GM18870 (cell line): ENCODE measurements around the gene PRKCE.

ENCODE experiments used
- ATAC-seq: cut with Tn5 transposase; IDR thresholded peaks from one replicate; pipeline ENCODE4 v1.9.1; 2021; ENCODE audit warnings: moderate library complexity; ENCODE audit not compliant: unreplicated experiment

The PRKCE gene

DNA sequence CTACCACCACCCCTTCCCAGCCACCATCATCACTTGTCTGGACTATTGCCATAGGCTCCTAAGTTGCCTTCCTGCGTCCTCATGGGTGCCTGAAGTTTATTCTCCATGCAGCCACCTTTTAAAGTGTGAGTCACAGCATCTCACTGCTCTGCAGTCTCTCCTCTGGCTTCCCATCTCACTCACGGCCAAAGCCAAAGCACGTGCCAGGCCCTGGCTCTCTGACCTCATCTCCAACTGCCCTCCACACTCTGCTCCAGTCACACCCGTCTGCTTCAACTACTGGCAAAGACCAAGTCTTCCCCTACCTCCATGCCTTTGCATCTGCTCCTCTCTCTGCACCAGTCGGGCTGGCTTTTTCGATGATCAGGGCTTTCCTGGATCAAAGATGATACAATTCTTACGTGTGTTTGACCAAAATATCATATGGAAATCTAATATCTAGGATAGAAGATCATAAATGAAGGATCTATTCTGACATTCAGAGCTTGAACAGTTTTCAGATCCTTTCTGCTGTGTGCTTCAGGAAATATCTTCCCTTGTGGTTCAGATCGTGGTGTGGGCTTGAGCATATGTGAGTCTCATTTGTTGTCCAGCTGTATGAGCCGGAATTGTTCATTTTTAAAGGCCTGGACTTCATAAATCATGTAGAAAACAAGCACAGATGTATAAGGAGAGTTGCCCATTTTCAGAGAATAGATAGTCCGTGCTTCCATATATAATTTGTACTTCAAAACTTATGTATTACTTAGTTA lies 175.6 kb downstream of the PRKCE start:
- ATAC-seq: no peak

DNA sequence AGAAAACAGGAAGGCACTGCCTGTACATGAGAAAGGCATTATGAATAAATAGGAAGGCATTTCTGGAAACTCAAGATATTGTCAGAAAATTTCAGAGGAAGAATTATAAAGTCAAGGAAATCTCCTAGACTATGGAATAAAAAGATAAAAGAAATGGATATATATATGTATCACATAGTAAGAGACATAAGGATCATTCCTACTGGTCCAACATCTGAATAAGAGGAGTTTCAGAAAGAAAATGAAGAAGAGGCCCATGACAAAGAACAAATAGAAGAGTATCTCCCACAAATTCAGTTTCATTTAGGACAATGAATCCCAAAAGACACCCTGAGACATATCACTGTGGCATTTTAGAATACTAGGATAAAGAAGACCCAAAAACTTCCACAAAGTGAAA lies 178.8 kb downstream of the PRKCE start:
- ATAC-seq: no peak

DNA sequence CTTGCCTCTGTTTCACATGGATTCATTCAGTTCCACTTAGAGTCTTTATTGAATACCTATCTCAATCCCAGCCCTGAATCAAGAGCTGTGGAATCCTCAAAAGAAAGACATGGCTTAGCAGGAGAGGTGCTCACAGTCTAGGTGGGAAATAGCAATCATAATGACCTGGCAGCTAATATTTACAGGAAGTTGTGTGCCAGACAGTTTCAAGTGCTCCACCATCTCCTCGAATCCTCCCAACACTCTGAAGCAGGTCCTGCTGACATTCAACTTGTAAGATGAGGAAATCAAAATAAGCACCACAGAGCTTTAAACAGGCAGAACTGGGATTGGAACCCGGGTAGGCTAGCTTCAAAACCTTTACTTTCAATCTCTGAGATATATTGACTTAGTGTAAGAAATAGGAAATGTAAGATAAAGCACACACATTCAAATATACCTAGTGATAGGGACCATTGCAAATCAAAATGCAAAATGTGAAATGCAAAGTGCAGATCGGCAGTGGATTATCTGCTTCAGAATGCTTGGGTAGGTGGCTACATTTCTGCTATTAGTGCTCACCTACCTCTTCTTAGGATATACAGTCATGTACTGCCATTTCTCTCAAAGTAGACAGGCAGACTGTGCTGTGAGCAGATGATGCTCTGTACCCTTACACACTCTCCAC lies 182.0 kb downstream of the PRKCE start:
- ATAC-seq: peak; percentile 13

DNA sequence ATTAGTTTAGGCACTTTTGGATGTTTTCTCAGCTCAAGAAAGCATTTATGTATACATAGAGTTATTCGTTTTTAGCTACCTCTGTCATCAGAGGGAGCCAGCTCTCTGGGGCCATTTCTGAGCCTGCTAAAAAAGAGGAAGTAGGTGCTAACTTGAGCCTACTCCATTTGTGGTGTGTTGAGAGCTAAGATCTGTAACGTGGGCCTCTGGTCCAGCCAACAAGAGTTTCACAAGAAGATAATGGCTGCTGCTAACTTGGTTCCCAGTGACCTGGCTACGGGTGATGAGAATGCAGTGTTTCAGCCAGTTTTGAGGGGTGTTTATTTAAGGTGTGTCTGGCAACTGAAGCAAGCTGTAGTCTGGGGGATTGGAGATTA lies 182.5 kb downstream of the PRKCE start:
- ATAC-seq: peak; percentile 65

DNA sequence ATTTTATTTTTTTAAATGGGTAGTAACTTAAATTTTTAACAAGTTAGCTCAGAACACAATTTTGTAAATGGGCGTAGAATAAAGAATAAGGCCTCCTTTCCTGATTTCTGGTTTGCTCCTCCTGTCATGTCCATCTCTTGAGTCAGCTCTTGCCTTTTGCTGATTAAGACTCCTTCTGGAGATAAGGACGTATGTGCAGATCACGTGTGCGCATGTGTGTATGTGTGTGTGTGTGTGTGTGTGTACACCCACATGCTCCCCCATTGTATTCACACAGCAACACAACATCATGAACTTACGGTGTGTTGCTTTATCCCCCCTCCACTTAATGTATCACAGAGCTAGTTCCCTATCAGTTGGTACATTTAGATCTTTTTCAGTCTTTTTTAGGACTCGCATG lies 182.9 kb downstream of the PRKCE start:
- no peak for ATAC-seq

DNA sequence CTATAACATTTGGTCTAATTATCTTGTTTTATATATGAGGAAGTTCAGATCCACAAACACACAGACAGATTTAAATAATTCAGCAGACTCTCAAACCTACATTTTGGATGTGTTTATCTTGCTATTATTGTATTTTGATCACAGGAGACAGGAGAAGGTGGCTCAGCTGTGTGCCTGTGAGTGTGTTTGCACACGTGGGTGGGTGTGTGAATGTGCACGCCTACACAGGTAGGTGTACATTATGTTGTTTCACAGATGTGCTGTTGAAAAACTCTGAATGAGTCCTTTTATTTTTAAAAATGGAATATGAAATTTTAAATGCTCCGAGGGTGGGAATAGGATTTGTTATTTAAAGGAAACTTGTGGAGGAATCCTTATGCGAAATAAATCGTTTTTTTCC lies 183.4 kb downstream of the PRKCE start:
- ATAC-seq: no peak

DNA sequence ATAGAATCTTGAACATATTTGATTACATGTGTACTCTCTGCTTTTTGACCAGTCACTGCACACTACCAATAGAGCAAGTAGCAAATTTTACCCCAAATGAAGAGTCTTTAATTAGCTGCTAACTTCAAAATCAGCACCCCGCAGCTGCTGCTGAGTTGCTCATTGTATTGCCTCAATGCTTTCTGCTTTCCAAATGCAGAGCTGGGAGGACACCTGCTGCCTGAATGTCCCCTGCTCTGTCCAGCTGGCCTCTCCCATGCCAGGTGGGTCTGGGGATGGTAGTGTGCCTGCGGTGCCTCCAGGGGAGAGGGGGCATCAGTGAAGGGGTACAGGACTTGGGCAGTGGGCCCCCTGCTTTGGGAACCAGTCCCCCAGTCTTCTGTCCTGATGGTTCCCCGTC lies 184.8 kb downstream of the PRKCE start:
- no peak for ATAC-seq

DNA sequence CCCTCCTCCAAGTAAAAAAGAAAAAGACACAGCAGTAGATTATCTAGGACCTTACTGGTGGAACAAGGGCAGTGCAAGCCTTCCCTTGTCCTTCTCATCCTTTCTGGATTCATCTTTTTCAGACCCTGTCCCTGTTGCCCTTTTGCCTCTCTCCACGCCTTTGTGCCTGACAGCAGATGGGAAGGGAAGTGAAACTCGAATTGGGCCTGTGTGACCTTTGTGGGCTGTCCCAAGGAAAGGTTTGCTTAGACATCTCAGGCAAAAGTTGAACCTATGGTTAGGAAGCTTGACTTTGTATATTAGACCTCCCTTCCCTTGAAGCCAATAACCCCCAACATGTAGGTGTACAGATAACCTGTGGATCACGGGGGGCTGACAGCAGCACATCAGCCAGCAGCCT lies 185.3 kb downstream of the PRKCE start:
- no peak for ATAC-seq

DNA sequence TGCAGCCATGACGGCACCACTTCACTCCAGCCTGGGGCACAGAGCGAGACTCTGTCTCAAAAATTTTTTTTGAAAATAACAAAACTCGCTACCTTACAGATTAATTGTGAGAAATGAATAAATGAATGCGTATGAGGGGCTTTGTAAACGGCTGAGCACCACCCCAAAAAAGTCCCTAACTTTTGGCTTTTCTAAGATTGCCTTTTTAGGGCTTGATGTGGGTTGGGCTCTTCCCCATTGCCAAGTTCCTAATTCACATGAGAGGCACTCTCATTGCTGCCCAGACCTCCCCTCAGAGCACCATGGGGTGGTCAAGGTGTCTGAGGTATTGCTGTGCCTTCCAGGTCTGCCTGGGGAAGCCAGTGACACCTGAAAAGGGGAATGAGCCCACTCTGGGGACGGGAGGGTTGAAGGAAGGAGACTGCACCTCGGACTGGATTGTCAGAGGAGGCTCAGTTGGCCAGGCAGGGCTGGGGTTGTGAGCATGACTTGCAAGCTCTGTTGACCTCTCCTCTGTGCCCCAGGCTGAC lies 186.4 kb downstream of the PRKCE start:
- ATAC-seq: no peak

DNA sequence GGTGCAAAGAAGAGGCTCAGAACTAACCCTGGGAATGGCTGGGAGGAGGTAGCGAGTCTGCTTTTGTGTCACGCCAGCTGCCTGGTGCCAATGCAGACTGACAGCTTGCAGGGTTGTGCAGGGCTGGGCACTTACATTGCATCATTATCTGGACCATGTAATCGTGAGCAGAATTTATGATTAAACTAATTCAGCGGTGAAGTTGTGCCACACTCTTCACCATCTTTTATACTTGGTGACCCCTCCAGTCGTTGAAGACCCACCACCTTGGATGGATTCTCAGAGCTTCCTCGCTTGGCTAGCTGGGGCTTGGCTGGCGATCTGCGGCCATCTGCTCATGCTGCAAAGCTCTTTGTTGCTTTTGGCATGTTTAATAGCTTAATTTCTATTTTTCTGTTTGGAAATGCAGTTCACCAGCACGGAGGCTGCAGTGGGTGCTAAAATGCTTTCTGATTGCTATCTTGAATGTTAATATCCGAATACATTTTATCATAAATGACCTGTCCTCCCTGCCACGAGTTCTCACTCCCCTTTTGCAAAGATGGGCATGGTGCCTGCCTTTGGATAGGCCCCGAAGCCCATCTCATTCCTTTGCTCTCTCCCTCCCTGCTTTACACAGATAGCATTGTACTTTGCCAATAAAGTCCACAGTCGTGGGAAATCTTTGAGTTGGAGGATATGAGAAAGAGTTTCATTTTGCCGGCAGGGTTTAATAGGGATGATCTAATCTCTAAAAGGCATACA lies 188.2 kb downstream of the PRKCE start:
- ATAC-seq: no peak

DNA sequence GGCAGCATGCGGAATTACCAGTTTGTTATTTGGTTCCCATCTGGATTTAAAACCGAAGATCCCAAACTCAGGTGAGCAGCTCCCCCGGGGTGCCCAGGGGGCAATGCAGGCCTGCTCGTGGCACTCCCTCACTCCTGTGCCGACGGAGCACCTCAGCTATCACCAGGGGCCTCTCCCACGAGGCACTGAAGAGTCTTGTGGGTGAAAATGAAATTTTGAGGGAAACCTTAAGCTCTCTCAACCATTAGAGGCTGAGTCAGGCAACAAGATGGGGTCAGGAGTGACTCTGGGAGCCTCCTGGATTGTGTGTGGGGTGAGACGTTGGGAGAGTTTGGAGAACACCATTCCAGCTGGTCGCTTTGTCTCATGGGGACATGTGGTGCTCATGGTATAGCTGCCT lies 189.0 kb downstream of the PRKCE start:
- no peak for ATAC-seq

DNA sequence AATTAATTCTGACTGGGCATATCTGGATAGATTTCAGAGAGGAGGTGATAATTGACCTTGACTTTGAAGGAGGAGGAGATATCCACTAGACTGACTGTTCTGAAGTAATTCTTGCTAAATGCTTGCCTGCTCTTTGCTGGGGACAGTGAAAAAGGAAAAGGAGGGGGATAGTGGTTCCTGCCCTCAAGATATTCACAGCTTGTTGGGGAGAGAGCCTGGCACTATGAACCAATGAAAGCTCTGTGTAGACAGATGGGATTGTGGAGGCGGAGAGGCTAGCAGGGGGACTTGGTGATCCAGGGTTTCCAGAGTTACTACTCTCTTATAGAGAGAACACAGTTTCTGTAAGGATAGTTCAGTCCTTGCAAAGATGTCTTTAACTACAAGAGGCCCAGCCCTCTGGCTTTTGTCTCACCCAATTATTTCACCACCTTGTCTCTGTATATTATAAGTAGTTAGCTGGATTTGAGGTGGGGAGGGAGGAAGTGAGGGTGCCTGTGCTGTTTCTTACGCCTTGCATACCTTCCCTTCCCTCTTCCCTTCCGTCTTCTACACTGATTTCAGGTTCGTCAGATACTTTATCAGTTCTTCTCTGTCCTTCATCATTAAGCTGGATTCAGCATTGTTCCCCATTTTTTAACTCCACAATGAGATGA lies 190.4 kb downstream of the PRKCE start:
- ATAC-seq: no peak

DNA sequence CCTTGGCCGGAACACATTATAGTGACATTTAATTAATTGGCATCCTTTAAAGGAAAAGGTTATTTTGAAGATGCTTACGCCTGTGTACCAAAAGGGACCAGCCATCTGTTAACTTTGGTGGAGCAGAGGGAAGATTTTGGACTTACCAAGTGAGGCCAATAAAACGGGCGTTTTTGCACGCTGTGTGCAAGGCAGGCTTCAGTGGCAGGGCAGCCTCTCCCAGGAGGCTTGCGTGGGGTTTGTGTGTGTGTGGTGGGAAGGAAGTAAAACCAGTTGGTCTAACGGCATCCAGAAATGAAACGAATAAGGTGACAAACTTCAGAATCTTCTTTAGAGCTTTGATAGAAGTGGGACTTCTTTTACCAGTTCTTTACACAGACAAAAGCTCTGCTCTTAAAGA lies 191.7 kb downstream of the PRKCE start:
- no peak for ATAC-seq

DNA sequence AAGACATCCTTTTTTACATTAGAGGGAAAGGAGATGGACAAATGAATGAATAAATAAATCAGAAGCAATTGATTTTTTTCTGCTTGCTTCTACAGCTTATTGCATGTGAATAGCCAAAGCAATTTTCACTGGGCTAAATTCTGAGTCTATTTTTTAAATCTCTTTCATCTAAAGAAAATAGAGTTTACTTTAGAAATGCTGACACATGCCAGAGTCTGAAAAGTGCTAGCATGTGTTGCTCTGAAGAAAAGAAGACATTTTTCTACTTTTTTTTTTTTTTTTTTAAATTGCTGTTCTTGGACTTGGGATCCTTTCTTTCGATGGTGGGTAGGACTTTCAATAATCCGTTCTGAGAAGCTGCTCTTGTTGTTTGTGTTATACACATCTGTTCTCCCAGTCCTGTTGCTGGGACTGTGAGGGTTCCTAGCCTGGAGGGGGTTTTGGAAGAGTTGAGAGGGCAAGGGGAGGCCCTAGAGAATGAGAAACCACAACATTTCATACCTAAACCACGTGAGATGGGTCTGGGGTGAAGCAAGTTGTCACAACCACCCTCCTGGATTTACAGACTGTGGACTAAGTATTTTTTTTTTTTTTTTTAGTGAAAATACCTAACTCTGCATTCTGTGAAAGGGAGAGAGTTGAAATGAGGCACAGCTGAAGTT lies 193.5 kb downstream of the PRKCE start:
- ATAC-seq: no peak

DNA sequence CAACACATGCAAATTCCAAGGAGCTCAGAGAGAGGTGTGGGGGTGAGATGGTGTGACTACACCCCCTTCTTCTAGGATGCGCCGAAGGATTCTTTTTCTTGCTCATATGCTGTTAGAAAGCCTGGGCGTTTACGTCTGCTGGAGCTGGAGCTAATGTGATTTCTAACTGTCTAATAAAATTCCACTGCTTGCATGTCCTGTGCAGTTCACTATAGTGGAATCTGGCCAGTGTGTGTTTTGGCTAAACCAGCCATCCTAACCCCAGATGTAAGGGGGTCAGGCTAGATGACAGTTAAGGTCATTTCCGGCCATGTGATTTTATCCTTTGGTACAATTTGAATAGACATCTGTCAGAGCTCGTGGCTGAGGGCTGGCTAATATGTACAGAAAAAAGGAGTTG lies 194.1 kb downstream of the PRKCE start:
- ATAC-seq: no peak

DNA sequence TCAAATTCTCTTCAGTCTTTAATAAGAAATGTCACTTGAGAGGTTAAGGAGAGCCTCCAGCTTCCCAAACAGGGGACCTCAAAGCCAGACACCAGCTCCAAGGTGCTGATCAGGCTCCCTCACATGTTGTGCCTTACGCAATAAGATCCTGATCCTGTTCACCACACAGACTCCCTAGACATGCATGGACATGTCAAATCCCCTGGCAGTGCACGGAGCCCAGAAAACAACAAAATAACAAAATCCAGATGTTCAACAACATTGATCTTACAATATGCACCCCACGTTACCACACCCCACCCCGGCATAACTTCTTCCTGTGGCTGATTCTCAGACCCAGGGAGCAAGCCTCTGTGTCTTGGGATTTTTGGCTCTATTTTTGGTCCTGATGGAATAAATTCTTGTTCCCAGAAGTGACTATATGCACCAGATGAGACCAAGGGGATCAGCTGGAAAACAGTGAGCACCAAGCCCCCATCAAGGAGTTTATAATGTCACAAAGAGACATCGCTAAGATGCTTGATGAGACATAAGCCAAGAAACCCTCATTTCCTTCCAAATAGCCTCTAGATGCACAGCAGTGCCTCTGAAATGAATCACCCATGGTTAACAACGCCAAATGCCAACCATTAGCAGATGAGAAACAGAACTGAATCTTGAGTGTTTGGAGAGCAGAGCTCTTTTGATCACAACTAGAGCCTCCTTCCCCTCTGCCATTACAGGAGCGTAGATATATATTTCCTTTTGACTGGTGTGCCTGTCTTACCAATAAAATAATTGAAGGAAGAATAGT lies 198.2 kb downstream of the PRKCE start:
- ATAC-seq: no peak

DNA sequence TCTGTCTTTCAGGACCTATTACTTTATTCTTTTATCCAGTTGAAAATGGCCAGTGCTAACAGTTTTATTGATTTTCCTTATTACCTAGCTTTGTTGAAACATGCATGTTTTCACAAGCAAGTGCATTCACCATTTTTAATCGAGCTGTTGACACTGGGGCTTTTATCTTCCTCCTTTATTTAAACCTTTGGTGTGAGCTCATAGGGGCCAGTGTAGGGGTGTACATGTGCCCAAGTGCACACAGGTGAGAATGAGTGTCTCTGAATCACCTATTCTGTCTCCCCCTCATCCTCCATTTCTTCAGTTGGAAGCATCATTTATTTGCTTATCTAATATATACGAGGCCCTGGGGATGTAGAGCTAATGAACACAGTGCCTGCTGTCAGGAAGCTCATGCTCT lies 199.1 kb downstream of the PRKCE start:
- no peak for ATAC-seq

DNA sequence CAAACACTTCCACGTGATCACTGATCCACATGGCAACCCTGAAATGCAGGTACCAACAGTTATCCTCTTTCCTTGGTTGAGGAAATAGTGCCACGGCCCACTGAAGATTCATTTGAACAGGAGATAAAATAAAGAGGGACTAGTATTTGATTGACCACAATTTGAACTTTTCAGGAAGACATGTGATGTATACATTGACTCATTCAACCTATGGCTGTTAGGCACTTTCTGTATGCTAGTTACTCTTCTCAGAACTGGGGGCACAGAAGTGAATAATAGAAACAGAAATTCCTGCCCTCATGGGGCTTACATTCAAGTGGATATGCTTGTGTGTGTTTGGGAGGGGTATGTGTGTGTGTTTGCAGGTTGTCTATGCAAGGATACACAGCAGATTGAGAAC lies 199.6 kb downstream of the PRKCE start:
- no peak for ATAC-seq

DNA sequence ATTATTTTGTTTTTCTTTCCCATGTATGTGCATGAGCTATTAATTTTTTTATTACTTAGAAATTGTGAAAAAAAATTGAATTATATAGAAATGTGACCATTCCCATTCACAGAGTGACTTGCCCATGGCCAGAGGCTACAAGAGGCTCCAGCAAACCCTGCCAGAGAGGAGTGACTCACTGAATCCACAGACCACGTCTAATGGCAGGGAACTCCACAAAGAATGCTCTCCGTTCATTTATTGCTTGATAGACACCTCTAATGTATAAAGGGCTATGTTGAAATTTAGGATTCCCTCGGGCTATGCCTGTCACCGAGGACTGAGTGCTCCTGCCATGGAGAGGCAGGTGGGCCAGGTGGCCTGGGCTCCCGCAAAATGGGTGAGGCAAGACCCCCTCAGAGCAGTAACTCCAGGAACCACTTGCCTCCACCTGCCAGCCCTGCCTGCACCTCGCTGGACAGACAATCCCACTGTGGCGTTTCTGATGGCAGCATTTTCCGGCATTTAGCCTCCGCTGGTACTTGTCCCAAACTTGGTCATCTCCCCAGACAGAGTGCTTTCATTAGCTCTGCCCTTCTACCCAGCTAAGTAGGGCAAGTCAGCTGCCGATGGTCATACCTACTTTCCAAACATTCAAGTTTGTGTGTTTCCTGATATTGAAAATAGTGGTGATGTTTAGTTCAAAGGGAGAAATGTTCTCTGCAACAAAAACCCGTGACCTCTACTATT lies 200.3 kb downstream of the PRKCE start:
- no peak for ATAC-seq
